Stimulated activated effector memory CD8-positive, alpha-beta T cell treated with anti-CD3 and anti-CD28 coated beads, Interleukin-12 subunit alpha, Interleukin-12 subunit beta, amount 100 ng/mL, for 72 hours (primary cell): ENCODE measurements around the gene LPAR2.
A peak's percentile ranks its signal among the peaks of the same experiment; 100 is the strongest.

Experiments
- ATAC-seq: fragments of 150-1000 bp; cut with Tn5 transposase; 2 replicates; pipeline ENCODE4 v1.10.0; 2021
- DNase-seq, 2 donors: peaks; one replicate each; pipeline ENCODE4 v3.0.0; 2021 to 2022; ENCODE audit warnings: low spot score in 2 of 2
- H3K27ac Mint-ChIP-seq: one replicate; pipeline ENCODE4 v1.8.0; 2022; ENCODE audit warnings: mild to moderate bottlenecking, mixed read lengths
- H3K36me3 Mint-ChIP-seq: one replicate; pipeline ENCODE4 v1.8.0; 2022; ENCODE audit warnings: mild to moderate bottlenecking, mixed read lengths
- H3K4me1 Mint-ChIP-seq: one replicate; pipeline ENCODE4 v1.8.0; 2022; ENCODE audit warnings: mixed read lengths
- H3K4me3 Mint-ChIP-seq: one replicate; pipeline ENCODE4 v1.8.0; 2022; ENCODE audit warnings: mild to moderate bottlenecking, mixed read lengths
- H3K9me3 Mint-ChIP-seq: one replicate; pipeline ENCODE4 v1.8.0; 2022; ENCODE audit warnings: mixed read lengths

The LPAR2 gene

DNA sequence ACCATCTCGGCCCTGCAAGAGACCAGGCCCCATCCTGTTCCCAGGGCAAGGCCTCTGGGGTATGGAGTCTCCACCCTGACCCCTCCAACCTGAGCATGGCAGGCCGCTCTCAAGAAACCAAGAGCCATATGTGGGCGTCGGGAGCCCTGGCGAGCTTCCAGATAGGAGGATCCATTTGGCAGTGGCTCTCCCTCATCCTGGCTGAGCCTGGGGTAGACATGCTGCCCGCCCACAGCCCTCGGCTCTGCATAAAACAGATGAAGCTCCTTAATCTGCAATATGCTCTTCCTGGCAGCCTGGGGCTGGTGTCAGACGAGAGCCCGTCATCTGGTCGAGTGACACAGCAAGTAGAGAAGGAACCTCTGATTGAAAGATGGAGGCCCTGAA is 29.4 kb upstream of the LPAR2 start:
- Mint-ChIP-seq H3K36me3 (peaks cover 90% of the 10 kb centered on the region), H3K4me3 (no peak overlapping the region), H3K4me1 (peaks cover 28% of the 10 kb centered on the region), H3K27ac (peak overlapping the region; percentile 37), H3K9me3 (no peaks in the 10 kb centered on the region)
- ATAC-seq (no peak), DNase-seq (no peak)

DNA sequence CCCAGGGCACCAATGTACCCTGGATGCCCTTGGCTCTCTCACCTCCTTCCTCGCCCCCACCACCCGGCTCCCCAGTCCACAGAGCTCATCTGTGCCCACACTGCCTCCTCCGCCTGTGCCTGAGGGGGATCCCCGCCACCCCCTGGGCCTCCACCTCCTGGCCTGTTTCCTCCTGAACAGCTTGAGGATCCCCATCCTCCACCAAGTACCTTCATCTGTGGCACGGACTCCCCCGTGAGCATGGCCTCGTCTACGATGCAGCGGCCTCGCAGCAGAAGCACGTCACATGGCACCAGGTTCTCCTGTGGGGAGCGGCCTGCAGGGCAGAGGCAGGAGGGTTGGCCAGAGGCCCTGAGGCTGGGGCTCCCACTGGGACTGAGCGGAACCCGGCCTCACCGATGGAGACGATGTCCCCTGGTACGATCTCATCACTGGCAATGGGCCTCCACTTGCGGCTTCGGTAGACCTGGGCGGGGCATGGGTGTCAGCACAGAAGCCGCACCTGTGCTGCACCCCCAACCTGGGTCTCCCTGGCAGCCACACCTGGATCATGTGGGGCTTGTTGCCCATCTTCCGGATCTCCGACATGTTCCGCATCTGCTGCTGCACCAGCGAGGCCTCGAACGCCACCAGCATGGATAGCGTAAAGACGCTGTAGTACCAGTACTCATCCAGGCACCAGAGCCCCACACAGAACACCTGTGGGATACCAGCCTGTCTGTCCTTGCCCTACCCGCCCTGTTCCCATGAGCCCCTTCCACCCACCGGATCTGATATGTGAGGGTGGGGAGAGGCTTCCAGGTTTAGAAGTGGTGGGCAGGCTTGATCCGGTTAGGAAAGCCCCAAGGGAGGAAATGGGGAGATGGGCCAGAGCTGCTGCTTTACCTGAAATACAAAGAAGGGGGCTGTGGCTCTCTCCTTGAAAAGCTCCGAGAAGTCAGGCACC is 28.7 kb upstream of the LPAR2 start:
- Mint-ChIP-seq H3K36me3 (peaks cover 96% of the 10 kb centered on the region), H3K9me3 (no peaks in the 10 kb centered on the region), H3K4me1 (peaks cover 22% of the 10 kb centered on the region), H3K27ac (peak overlapping the region; percentile 34), H3K4me3 (no peak overlapping the region)
- no peak for ATAC-seq
- no peak for DNase-seq

DNA sequence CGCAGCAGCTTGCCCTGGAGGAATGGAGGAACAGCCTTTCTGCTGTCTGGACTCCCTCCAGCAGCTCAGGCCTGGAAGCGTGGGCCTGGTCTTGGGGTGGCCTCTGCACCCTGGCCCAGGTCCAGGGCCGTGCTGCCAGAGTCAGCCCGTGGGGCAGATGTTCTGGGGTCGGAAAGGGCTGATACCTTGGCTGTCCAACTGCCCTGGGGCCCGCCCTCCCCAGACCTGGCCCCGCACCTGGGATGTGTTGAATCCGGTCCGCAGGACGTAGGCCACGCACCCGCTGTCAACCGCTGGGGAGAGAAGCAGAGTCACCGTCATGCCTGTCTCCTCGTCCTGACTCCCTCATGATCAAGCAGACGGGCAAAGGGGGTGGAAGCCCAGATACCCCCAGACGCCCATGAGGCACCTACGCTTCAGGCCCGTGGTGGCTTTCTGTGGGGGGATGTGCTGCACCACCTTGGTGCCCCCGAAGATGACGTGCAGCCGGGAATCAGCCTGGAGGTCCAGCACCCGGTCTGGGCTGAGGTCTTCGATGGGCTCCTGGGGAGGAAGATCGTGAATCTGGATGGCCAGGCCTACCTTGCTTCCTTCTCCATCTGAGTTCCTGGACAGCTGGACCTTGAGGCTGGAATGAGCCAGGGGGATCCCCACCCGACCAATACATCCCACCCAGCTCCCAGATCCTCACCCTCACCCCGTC is 27.8 kb upstream of the LPAR2 start:
- Mint-ChIP-seq H3K9me3 (no peaks in the 10 kb centered on the region), H3K36me3 (peaks cover 93% of the 10 kb centered on the region), H3K4me3 (no peak overlapping the region), H3K27ac (peak overlapping the region; percentile 69), H3K4me1 (peaks cover 12% of the 10 kb centered on the region)
- DNase-seq, result no peak
- no peak for ATAC-seq

DNA sequence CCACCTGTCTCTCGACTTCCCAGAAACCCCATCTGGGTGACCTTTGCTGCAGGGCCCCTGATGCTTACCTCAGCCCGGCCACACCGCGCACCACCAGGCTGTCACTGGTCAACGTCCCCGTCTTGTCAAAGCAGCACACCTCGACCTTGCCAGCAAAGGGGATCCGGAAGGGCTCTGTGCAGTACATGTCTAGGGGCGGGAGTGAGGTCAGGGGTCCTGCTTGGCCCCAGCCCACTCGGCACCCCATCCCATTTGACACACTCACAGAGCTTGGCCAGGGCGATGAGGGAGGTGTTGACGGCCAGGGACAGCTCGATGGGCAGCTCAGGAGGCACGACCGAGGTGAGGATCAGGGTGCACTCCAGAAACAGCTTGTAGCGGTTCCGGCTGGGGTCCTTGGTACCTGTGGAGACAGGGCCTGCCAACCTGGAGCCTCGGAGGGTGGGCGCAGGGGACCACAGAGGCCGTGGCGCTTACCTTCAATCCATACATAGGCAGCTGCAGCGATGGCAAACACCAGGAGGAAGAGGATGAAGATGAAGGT is 27.1 kb upstream of the LPAR2 start:
- ATAC-seq, result no peak
- Mint-ChIP-seq H3K4me1 (peaks cover 11% of the 10 kb centered on the region), H3K4me3 (no peak overlapping the region), H3K27ac (peak overlapping the region; percentile 69), H3K36me3 (peaks cover 91% of the 10 kb centered on the region), H3K9me3 (no peaks in the 10 kb centered on the region)
- DNase-seq, result no peak

DNA sequence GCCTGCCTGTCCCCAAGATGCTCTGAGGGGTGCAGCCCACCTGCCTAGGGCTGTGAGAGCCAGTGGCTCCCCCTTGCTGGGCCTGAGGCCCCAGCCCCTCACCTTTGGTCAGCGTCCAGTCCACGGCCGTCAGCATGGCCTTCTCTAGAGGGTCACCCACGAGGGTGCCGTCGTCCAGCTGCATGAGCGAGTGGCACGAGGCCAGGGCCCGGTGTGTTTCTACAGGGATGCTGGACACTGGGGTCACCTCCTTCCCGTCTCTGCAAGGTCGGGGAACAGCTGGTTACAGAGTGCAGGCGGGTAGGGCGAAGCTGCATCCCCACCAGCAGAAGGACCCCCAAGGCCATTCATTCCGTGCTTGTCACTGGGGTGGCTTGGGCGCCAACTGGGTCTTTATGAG is 26.4 kb upstream of the LPAR2 start:
- H3K9me3 Mint-ChIP-seq, result no peaks in the 10 kb centered on the region
- H3K4me3 Mint-ChIP-seq, result no peak overlapping the region
- no peak for DNase-seq
- no peak for ATAC-seq
- H3K4me1 Mint-ChIP-seq, result peaks cover 10% of the 10 kb centered on the region
- H3K27ac Mint-ChIP-seq, result peak overlapping the region; percentile 69
- peaks cover 91% of the 10 kb centered on the region for H3K36me3 Mint-ChIP-seq

DNA sequence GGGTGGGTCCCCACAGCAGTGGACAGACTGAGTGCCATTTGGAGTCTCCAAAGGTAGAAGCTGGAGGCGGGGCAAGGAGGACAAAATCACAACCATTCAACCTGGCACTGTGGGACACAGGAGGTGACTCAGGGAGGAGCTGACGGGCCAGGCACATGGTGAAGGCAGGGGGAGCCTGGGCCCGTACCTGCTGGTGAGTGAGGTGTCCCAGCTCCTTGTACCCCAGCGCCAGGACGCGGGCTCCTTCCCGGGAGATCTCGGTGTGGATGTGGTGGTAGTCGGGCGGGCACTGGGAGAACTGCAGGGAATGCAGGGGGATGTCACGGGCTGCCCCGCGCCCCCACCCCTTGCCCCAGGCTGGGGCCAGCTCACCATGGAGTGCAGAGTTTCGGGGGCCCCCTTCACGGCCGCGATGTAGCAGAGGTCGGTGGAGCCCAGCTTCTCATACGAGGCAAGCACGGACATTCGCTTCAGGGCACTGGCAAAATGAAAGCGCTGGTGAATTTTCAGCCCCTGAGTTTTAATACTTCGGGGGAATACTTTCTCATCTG is 25.7 kb upstream of the LPAR2 start:
- Mint-ChIP-seq H3K9me3 (no peaks in the 10 kb centered on the region), H3K4me1 (peaks cover 14% of the 10 kb centered on the region), H3K4me3 (no peak overlapping the region), H3K27ac (peak overlapping the region; percentile 86), H3K36me3 (peaks cover 91% of the 10 kb centered on the region)
- DNase-seq (no peak), ATAC-seq (no peak)

DNA sequence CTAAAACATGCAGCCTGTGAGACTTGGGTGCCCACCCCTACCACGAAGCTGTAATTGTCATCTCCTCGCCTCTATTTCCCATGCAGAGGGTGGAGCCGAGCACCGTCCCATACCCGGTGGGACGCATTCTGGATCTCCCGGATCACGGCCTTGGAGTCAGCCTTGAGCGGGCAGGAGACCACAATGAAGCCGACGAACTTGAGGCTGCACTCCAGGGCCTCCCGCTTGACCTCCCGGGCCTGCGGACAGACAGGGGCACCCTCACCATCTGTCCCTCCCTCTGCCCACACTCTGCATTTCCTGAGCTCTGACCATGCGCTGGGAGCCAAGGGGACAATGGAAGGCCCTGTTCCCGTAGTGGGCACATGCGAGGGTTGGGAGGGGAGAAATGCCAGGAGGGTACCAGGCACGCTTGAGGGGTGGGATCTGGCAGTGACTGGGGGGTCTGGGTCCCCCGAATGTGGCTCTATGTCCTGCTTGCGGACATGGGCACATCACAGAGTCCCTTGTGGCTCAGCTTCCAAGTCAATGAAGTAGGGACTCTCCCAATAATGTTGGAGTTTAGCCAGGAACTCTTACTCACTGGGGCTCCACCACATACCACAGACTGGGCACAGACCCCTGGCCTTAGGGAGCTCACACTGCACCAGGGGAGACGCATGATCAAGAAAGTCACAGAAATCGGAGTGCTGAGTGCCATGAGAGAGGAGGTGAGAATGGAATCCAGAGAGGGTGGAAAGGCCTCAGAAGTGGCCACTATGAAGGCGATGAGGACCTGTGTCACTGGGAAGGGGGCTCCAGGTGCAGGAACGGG is 24.7 kb upstream of the LPAR2 start:
- Mint-ChIP-seq H3K36me3 (peaks cover 91% of the 10 kb centered on the region), H3K4me3 (no peak overlapping the region), H3K9me3 (no peaks in the 10 kb centered on the region), H3K27ac (peak overlapping the region; percentile 86), H3K4me1 (peaks cover 14% of the 10 kb centered on the region)
- DNase-seq (no peak), ATAC-seq (no peak)

DNA sequence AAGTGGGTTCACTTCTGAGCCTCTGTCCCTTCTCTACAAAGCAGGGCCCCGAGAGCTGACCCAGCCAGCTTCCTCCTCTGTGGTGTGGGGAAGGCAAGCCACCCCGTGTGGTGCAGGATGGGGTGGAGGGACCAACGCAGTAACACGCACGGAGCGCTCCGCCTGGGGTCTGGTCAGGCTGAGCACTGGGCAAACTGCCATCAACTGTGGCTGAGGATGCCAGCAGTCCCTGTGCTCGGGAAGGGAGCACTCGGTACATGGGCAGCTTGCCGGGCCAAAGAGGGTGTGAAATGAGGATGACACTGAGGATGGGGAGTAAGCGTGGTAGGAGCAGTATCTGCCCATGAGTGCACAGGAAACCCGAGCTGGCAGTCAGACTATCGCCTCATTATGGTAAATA is 23.1 kb upstream of the LPAR2 start:
- Mint-ChIP-seq H3K36me3 (peaks cover 91% of the 10 kb centered on the region), H3K9me3 (no peaks in the 10 kb centered on the region), H3K4me3 (no peak overlapping the region), H3K4me1 (peaks cover 14% of the 10 kb centered on the region), H3K27ac (peak overlapping the region; percentile 71)
- DNase-seq (no peak), ATAC-seq (no peak)

DNA sequence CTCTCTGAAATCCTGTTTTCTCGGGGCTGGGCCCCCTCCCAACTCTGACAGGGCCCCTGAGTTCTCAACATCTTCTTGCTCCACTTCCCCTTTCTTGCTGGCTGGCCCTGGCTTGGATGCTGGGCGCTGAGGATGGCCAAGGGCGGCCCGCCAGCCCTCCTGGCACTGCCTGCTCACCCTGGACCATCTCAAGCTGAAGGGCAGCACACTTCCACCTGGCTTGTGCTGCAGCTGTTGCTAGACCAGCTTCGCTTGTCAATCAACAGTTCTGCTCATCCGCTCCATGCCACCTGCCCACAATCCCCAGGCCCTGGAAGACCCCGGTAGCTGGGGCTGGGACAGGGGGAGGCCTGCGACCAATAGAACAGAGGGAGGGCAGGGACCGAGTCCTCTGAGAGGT is 22.3 kb upstream of the LPAR2 start:
- H3K4me1 Mint-ChIP-seq, result peaks cover 14% of the 10 kb centered on the region
- no peak overlapping the region for H3K4me3 Mint-ChIP-seq
- H3K27ac Mint-ChIP-seq, result peak overlapping the region; percentile 71
- no peaks in the 10 kb centered on the region for H3K9me3 Mint-ChIP-seq
- DNase-seq (no peak), ATAC-seq (no peak)
- H3K36me3 Mint-ChIP-seq, result peaks cover 89% of the 10 kb centered on the region

DNA sequence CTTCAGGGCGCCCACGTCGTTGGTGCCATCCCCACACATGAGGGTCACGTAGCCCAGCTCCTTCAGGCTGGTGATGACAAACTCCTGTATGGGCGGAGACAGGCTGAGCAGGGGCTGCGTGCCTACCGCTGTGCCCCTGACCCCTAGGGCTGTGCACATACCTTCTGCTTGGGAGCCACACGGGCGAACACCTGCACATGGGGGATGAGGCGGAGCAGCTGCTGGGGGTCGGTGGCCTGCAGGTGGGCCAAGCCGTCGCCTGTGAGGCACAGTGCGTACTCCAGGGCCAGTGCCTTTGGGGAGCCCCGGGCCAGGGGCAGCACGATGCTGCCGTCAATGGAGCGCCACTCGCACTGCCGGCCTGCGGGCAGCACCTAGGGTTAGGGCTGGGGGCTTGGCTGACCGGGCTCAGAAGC is 21.6 kb upstream of the LPAR2 start:
- Mint-ChIP-seq H3K27ac (no peak overlapping the region), H3K36me3 (peaks cover 87% of the 10 kb centered on the region), H3K9me3 (no peaks in the 10 kb centered on the region), H3K4me1 (peaks cover 14% of the 10 kb centered on the region), H3K4me3 (no peak overlapping the region)
- no peak for DNase-seq
- ATAC-seq, result no peak

DNA sequence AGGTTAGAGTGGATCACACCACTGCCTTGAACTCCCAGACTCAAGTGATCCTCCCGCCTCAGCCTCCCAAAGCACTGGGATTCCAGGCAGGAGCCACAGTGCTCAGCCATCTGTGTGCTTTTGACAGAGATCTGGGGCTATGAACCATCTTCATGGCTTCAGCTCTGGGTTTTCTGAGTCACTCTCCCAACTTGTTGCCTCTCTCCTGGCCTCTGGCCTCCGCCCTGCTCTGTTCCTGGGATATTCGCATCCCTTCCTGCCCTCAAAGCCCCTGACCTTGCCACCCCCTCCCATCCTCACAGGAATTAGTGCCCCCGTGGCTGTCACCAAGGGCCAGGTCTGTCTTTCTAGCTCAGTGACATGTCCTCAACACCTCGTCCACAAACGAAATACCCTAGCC is 21.1 kb upstream of the LPAR2 start:
- H3K27ac Mint-ChIP-seq, result no peak overlapping the region
- no peaks in the 10 kb centered on the region for H3K9me3 Mint-ChIP-seq
- H3K4me3 Mint-ChIP-seq, result no peak overlapping the region
- DNase-seq (no peak), ATAC-seq (no peak)
- peaks cover 14% of the 10 kb centered on the region for H3K4me1 Mint-ChIP-seq
- H3K36me3 Mint-ChIP-seq, result peaks cover 87% of the 10 kb centered on the region

DNA sequence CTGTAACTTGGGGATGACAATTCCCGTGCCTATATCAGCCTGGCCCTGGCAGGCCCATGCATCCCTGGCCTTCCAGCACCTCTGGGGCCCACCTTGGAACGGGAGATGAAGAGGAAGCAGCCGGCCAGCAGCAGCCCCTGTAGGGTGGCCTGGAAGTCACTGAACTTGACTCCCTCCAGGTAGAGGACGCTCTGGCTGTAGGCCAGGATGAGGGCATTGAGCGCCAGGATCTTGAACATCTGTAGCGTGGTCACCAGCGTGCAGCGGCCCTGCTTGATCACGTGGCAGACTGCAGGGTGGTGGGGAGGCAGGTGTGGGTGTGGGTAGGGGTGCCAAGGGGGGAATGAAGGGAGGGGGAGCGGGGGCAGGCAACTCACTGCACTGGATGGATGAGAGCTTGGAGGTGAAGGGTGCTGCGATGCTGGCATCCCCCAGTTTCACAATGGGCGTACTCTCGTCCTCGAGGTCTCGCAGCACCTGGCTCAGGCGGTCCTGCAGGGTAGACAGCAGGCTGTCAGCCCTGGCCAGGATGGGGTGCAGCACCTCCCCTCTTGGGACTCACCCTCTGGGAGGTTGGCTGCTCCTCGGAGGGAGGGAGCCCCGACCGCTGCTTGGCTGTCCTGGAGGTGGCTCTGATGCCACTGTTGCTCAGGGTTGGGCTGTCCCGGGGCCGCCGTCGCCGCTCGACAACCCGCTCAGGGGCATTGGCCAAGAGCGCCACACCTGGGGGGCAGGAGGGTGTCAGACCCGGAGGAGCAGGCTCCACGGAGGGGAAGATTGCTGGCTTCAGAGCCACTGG is 19.2 kb upstream of the LPAR2 start:
- H3K9me3 Mint-ChIP-seq, result no peaks in the 10 kb centered on the region
- no peak for ATAC-seq
- peak overlapping the region; percentile 79 for H3K27ac Mint-ChIP-seq
- H3K4me3 Mint-ChIP-seq, result no peak overlapping the region
- H3K4me1 Mint-ChIP-seq, result peaks cover 20% of the 10 kb centered on the region
- no peak for DNase-seq
- peaks cover 90% of the 10 kb centered on the region for H3K36me3 Mint-ChIP-seq

DNA sequence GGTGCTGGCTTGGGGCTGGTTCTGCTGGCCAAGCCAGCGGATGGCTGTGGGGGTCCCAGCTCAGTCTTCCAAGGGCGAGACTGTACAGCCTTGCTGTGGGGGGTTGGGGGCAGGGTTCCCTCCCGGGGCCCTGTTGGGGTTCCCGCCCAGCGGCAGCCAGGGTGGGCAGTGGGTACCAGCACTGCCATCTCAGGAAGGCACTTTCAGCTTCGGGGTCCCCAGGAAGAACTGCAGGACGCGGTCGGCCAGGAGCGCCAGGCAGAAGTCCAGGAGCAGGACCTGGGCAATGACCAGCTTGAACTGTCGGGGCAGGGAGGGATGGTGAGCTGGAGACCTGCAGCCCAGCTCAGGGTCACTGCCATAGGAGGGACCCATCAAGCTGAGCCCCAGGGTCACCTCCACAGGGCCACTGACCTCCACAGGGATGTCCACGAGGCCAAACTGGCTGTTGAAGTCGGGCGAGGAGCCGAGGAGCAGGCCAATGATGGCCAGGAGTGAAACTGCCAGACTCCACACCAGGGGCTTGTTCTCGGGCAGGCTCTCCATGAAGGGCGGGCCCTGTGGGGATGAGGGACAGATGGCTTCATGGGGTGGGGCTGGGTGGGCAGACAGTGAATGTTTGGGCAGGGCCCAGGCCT is 17.3 kb upstream of the LPAR2 start:
- peaks cover 96% of the 10 kb centered on the region for H3K36me3 Mint-ChIP-seq
- peaks cover 28% of the 10 kb centered on the region for H3K4me1 Mint-ChIP-seq
- ATAC-seq, result no peak
- DNase-seq, result no peak
- H3K27ac Mint-ChIP-seq, result peak overlapping the region; percentile 79
- no peaks in the 10 kb centered on the region for H3K9me3 Mint-ChIP-seq
- no peak overlapping the region for H3K4me3 Mint-ChIP-seq

DNA sequence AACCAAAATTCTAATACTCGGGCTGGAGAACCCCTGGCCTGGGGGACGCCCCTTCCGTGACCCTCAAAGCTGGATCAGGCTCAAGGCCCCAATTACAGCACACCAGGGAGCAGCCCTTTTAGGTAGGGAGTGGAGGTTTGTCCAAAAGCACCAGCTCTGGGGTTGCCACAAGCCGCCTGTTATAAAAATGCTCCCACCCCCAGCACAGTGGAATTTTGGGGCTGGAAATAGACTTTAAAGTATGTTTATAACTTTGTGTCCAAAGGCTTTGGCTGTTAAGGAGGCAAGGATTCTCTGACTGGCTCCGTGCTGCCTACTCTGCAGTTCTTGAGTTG is 16.0 kb upstream of the LPAR2 start:
- H3K36me3 Mint-ChIP-seq, result peaks cover 96% of the 10 kb centered on the region
- H3K4me1 Mint-ChIP-seq, result peaks cover 28% of the 10 kb centered on the region
- DNase-seq (no peak), ATAC-seq (no peak)
- peak overlapping the region; percentile 99 for H3K4me3 Mint-ChIP-seq
- no peaks in the 10 kb centered on the region for H3K9me3 Mint-ChIP-seq
- peak overlapping the region; percentile 97 for H3K27ac Mint-ChIP-seq
